Stimulated activated CD8-positive, alpha-beta memory T cell treated with anti-CD3 and anti-CD28 coated beads, Interleukin-7, amount 100 ng/mL, for 4 hours (primary cell): Measurements from ENCODE around the gene ELP5.
A peak's percentile ranks its signal among the peaks of the same experiment; 100 is the strongest.

Source experiments
- DNase-seq, 2 donors: peaks; one replicate each; pipeline ENCODE4 v3.0.0-alpha.2; 2020; ENCODE audit warnings: low read depth in 2 of 2

Gene ELP5, protein sequence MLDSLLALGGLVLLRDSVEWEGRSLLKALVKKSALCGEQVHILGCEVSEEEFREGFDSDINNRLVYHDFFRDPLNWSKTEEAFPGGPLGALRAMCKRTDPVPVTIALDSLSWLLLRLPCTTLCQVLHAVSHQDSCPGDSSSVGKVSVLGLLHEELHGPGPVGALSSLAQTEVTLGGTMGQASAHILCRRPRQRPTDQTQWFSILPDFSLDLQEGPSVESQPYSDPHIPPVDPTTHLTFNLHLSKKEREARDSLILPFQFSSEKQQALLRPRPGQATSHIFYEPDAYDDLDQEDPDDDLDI

DNA sequence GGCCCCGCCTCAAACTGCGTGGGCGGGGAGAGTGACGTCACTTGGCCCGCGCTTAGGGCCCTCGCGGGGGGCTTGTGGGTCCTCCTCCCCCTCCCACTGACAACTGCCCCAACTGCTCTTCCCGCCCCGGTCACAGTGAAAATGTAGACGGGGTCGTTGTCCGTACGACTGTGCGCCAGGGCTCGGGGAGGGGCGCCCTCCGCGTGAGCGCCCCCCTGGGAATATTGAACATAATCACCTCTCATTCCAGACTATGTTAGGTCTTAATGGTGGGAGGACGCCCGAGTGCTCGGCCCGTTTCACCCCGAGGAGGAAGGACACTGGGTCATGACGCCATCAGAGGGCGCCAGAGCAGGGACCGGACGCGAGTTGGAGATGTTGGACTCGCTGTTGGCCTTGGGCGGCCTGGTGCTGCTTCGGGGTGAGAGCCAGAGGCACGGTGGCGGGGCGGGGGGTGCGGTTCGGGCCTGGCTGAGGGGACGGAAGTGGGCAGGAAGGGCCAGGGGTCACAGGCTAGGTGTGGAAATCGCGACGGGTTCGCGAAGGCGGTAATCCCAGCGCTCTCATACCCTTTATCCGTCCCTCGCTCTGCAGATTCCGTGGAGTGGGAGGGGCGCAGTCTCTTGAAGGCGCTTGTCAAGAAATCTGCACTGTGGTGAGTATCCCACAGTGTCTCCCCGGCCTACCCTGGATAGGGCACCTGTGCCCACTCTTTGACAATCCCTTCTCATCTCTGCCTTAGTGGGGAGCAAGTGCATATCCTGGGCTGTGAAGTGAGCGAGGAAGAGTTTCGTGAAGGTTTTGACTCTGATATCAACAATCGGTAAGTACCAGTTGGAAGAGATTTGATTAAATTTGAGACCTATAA, at the start of gene ELP5:
TSS of gene ELP5 (plus strand) at position 40 of the 868 bp plus-strand sequence. CDS start at position 376, 336 bp downstream.
- peak; percentile 79 to 80 for DNase-seq

DNA sequence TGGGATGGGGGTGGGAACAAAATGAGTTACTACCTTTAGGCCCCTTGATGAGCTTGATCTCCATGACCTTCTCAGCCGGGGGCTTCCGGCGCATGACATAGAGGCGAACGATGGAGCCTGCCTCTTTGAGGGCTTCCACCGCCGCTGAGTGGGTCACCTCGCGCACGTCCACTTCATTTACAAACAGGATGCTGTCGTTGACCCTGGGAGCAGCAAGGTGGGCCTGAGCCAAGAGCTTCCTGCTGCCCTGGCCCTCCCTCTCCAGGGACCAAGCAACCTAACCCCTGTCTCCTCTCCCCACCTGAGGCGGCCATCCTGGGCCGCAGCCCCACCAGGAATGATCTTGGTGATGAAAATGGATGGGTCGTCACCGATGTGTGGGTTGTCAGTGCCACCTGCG, 48.6 kb upstream of the ELP5 start:
- no peak for DNase-seq

DNA sequence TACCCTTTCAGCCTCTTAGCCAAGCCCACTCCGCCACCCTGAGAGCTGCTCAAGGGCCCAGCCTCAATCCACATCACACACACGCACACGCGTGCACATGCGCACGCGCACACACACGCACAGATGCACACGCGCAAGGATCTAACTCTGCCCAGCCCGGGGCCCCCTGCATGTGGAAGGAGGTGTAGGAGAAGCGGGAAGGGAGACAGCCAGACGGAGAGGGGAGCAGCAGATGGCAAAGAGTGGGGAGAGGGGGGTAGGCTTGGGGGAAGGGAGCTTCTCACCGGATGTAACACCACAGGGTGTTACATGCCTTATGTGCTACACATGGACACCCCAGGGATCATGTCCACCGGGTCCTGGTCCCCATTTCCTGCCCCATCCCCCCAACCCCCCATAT, 47.7 kb upstream of the ELP5 start:
- peak in 1 of 2 donors; percentile 12 for DNase-seq

DNA sequence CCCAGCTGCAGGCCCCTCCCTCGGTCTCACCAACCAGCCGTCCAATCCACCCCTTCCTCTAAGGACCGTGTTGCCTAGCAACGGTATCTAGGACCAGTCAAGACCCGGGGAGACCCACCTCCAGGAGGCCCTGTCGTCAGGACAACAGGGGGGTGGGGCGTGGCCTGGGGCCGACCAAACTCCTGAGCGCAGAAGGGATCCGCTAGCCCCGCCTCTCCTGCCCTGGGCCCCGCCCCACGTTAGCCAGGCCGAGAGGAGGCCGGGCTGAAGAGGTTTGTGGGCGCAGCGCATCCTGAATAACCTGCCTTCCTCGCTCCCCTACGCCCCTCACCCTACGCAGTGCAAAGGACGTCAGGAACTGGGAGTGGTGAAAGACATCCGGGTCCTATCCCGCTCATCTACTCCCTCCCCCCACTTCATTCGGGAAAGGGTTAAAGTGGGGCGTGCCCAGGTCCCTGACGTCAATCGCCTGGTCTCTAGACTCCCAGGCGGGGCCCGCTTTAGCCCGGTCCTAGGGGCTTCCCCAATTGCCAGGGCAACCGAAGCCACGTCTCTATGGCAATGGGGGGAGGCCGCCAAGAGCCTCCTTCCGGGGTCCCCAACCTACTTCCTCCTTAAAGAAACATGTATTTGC, 47.1 kb upstream of the ELP5 start:
- DNase-seq: peak; percentile 91 to 92

DNA sequence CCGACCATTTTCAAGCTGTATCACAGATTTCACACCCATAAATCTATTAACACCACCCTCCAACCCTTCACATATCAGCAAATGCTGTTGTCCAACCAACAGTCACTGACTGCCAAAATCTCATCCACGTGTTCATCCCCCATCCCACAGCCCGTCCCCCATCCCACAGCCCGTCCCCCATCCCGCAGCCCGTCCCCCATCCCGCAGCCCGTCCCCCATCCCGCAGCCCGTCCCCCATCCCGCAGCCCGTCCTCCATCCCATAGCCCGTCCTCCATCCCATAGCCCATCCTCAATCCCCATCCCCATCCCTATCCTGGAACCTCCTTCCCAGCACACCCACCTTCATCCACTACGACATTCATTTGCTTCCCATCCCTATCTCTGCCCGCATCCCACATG, 46.5 kb upstream of the ELP5 start:
- DNase-seq: no peak

DNA sequence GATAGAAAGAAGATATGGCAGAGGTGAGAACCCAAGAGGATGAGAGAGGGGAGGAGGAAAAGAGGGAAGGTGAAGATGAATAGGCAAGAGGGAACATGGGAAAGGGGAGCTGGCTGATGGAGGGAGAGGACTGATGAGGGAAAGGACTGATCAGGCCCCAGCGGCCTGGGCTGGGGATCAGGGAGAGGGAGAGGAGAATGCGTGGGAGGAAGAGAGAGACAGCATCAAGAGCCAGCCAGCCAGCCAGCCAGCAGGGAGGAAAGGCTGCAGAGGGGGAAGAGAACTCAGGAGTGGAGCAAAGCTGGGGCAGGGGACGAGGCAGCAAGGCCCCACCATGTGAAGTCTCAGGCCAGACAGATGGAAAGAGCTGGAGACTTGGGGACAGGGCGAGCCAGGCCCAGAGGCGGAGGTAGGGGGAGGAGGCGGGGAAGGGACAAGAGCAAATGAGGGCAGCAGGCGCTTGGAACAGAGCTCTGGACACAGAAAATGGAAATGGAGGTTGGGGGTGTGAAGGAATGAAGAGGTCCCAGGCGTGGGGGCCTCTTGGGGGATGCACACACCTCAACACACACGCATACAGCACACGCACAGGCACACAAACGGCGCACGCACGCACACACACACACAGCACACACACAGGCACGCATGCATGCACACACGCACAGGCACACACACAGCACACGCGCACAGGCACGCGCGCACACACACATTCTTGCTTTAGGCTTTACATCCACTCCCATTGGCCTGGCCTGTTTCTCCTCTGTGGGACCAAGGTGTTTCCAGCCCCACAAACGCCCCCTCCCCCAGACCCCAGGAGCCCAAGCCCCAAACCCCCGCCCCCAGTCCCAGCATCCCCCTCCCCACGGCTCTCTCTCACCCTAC, 44.7 kb upstream of the ELP5 start:
- DNase-seq: no peak

DNA sequence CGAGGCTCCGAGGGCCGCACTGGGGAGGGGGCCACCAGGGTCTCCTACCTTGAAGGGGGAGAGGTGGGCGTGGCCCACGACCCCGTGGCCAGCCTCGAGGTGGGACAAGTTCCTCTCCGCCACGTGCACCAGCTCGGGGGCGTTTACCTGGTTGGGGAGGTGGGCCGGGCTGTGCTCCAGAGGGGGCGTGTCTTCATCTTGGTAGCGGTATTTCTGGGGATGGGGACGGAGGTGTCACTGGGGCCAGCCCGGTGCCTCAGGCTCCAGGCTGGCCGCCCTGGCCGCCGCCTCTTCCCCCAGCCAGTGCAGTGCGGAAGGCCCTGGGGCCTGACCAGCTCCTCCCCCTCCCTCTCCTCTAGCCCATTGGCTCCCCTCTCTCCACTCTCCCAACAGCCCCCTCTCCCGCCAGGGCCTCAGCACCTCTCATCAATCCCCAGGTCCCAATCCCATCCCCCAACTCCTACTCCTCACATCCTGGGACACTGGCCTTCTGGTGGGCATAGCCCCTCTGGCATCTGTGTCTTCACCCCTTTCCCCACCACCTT, 43.9 kb upstream of the ELP5 start:
- DNase-seq: no peak

DNA sequence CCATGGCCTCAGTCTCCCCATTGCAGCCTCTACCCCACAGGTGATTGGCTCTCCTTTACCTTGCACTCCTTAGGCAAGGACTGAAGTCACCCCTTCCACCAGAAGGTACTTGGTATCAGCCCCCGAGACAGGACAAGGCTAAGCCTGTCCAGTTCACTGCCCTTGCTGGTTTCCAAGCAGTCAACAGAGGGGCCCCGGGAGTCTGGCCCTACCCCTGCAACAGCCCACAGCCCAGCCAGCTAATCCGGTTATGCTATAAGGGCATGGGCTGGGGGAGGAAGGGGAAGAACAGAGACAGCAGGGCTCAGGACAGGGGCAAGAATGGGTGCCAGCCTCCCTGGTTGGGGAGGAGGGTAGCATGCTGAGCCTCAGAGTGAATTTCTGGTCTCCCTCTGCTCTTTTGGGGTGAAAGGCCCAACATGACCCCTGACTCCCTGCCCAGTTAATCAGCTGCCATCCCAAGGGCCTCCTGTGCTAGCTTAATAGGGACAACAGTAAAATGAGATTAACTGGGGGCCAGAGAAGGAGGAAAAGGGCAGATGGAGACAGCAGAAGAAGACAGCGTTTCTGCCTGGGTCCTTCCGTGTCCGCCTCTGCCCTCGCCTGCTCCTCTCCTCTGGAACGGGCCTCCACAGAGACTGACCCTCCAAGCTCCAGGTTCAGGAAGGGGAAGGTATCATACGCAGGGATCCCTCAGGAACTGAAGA, 43.1 kb upstream of the ELP5 start:
- DNase-seq: no peak

DNA sequence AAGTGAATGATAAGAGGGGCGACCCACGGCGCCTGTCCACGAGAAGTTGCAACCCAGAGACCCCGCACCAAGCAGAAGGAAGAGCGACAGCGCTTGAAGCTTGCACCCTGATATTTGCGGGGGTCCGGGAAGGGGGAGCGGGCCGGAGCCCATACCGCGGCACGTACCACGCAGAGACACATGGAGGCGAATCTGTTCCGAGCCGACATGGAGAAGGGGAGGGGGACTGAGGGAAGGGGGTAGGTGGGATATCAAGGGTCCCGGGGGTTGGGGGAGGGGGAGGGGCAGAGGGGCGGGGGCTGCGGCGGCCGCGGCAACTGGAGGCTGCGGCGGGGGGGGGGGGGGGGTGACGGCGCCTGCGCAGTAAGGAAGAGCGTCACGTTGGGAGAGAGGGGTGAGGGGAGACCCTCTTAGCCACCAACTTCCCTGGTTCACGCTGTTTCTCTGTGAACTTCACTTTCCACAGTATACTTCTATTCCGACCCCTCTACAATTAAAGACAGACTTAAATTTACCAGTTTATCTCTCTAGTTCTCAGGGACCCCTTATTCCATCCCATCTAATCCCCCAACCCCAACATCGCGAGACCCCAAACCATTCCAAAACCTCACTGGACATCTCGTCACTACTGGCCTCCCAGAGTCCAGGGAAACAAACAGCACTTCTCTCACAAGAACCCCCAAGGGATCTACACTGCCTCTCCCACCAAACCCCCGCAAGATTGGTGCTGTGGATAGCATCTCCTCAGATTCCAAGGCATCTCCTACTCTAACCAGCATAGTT, 40.3 kb upstream of the ELP5 start:
- DNase-seq: no peak

DNA sequence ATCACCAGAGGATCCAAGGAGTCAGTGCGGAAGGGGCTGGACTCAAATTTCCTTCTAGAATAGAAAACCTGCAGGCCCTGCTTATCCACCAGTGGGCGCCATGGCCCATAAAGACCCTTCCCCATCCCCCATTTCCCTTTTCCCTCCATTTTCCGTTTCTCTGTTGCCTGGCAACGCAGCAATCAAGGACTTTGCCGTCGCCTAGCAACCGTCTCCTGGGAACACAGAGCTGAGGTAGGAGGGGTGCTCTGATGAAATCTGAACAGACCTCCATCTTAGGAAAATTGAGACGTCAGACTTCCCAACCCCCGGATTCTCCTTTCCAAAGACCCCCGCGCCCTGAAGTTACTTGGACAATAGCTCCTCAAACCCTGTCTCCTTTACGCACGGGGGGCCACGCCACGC, 38.1 kb upstream of the ELP5 start:
- DNase-seq: peak in 1 of 2 donors; percentile 36

DNA sequence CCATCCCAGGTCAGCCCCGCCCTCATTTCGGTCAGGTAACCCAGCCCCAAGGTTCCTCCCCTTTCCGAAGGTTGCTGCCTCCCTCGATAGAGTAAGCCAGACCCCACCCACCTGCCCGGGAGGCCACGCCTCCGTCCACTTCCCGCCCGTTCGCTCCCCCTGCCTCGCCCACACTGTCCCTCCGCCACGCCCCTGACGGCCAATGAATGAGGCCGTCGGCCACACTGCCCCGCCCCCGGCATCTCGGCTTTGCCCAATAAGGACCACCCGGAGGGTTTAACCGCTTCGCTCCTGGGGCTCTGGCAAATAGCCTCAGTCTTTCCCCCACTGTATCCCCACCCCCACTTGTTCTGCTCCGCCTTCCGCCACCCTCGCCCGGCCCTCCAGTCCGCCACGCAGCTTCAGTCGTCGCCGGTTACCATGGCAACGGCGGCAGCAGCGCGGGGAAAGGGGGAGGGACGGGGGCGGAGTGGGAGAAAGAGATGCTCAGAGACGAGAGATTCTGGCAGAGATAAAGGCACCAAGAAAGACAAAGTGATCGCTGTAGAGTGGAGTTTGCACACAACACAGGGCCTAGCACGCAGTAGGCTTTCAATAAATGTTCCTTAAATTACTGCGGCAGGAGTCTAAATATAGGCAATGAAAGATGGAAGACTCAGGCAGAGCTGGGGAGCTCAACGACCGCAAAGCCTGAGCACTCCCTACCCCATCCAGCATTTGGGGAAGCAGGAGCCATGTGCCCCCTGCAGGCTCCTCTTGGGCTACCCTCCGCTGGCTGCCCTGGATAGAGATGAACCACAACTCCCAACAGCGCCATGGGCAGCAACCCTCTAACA, 37.5 kb upstream of the ELP5 start:
- DNase-seq: peak; percentile 98

DNA sequence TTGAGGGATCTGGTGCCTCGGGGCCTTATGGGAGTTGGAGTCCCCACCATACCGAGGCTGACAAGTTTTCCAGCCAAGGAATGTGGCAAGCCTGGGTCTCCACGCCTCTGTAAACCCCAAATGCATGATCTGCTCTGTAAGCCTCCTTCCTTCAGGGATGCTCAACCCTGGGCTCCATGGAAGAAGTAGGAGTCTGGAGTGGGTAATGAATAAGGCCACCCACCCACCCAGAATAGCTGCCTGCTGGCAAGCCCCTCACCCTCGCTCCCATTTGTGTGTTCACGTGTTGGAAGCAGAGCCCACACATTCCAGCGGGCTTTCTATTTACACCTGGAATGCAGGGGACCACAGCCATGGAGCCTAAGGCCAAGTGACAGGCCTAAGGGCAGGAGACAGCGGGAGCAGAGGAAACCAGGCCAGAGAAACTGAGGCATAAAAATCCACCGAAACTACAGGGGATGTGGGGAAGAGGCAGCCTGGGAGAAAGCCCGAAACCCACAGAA, 36.8 kb upstream of the ELP5 start:
- no peak for DNase-seq

DNA sequence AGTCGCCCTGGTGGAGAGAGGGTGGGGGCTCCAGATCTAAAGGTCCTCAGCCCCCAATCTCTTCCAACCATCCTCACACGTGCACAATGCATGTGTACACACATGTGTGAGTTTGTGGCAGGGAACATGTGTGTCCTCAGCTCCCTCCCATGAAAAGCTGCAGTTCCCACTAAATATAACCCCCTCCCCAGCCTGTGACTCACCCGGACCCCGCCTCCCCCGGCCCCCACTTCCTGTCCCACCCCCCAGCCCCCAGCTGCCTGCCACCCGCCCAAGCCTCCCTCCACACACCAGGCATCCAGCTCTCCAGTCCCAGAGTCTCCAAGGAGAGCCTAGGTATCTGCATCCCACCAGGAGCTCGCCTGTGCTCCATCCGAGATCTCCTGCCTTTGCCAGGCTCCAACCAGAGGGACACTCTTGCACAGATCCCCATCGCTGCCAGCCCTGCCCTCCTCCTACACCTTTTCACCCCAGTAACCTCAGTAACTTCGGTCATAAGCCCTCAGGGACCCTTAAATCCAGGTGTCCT, 36.3 kb upstream of the ELP5 start:
- no peak for DNase-seq

DNA sequence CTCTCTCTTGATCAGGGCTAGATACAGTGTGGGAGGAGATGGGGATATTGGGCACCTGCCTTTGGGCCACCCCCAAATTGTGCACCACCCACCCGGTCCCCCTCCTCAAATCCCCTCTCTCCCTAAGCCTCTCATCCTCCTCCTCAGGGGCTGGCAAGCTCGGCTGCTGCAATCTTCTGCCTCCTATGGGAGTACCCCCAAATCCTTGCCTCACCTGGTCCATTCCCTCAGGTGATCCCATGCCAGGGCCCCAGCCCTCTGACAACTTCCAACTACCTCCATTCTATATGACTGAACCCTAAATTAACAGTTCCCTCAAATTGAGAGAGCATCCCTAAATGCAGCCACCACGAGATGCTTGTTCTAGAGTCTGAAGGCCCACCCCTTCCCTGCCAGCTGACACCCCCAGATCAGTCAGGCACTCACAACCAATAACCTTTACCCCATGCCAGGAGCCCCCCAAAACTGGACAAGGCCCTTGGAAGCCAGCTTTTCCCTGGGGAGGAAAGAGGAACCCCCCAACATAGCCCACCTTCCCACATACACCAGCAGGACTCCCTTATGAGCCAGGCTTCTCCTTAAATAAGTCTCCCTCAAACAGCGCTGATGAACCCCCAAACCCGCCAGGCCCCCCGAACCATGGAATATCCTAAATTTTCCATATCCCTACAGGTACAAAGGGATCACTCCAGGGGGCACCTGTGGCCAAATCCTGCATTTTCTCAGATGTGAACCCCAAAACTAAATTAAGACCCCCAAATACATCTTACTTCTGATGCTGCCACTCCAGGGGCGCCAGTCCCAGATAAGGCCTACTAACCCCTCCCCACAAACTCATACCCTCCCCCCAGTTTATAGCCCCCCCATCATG, 35.5 kb upstream of the ELP5 start:
- DNase-seq: no peak

DNA sequence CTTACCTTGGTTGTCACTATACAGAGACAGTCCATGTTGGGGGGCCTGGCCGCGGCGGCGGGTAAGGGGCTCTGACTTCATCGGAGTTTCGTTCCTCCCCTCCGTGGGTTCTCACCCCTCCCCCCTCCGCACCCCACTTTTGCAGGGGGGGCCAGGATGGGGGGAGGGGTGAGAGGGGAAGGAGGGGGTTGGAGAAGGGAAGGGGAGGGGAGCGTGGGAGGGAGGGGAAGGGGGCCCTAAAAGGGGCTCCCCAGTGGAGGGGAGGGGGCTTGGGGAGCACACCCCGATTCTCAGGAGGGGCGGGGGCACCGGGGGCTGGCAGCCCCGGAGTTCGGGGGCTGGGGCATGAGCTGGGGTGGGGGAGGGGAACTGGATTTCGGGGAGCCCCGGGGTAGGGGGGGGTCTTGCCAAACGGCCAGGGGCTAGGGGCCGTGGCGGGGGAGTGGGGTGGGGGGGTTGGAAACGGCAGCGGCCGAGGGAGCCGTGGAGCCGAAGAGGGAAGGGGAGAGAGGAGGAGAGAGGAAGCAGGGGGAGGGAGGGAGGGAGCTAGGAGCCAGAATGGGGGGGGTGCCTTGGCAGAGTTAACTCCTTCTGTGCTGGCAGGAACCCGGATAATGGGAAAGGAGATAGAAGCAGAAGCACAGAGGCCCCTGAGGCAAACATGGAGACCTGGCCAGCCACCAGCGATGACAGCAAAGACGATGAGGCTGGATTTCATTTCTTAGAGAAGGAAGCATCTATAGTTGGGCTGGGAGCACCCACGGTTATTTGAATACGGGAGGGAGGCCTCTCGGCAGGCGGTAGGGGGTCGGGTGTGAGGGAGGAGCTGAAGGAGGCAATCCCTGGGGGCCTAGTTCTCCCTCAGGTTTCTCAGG, 34.7 kb upstream of the ELP5 start:
- no peak for DNase-seq

DNA sequence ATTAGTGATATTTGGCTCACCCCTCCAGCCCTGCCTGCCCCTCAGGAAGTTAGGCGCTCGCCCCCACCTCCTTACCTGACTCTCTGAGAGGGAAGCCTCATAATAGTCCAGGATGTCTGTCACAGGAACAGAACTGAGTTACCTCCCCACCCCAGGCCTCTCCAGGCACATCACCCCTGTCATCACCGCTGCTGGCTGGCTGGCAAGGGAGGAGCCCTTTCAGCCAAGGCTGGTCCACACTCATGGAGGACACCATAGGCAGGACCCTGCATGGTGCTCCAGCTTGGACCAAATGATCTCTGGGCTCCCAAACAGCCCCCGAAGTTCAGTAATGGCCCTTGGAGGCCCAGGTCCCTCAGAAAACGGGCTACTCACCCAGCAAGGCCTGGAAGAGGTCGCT, 33.8 kb upstream of the ELP5 start:
- no peak for DNase-seq

DNA sequence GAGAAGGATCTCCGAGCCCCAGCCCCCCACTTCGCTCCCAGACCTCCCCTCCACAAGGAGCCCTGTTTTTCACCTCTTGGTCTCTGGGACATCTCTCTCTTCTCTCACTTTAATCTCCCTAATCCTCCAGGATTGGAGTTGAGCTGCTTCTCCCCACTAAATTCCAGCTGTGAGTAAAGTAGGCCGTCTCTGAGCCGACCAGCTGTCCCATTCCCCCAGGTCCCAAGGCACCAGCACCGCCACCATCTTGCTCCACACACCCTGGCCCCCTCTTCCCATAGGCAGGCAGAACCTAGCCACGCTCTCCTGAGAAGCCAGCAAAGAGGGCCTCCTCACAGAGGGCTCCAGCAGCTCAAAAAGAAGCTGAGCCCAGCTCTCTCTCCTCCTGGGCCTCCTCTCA, 33.3 kb upstream of the ELP5 start:
- DNase-seq: no peak
